Smooth muscle cell (in vitro differentiated cells): ENCODE results near the gene LCN6. TPM values are rescaled to one million over a fixed set of nuclear protein-coding genes. Genes with fewer than 3 reads are reported as not detected.

Experiments used
- DNase-seq: peaks from one replicate; lab custom pipeline; 2025; ENCODE audit not compliant: unreplicated experiment; lab: John Stamatoyannopoulos, UW
- H2AFZ ChIP-seq: fragments of 200-600 bp; sonication (generic); 2 replicates; pipeline ENCODE4 v1.6.0; 2016; ENCODE audit warnings: antibody characterized with exemption, low read depth, mild to moderate bottlenecking
- H3F3A ChIP-seq: fragments of 200-600 bp; sonication (generic); 2 replicates; pipeline ENCODE4 v1.6.0; 2017; ENCODE audit warnings: antibody characterized with exemption, low read depth
- H3K27ac ChIP-seq: fragments of 200-600 bp; sonication (generic); 2 replicates; pipeline ENCODE4 v1.5.1; 2016; ENCODE audit warnings: low read depth, mild to moderate bottlenecking
- H3K27me3 ChIP-seq: fragments of 200-600 bp; sonication (generic); 2 replicates; pipeline ENCODE4 v1.6.1; 2016; ENCODE audit warnings: low read depth, mild to moderate bottlenecking
- H3K36me3 ChIP-seq: fragments of 200-600 bp; sonication (generic); 2 replicates; pipeline ENCODE4 v1.5.1; 2016; ENCODE audit warnings: low read depth
- H3K4me1 ChIP-seq: fragments of 200-600 bp; sonication (generic); 2 replicates; pipeline ENCODE4 v1.5.1; 2016; ENCODE audit warnings: low read depth
- H3K4me2 ChIP-seq: fragments of 200-600 bp; sonication (generic); 2 replicates; pipeline ENCODE4 v1.6.0; 2016; ENCODE audit warnings: mild to moderate bottlenecking
- H3K4me3 ChIP-seq: fragments of 200-600 bp; sonication (generic); 2 replicates; pipeline ENCODE4 v1.5.1; 2016; ENCODE audit warnings: mild to moderate bottlenecking
- H3K79me2 ChIP-seq: fragments of 200-600 bp; sonication (generic); 2 replicates; pipeline ENCODE4 v1.6.0; 2016; ENCODE audit warnings: low read depth, mild to moderate bottlenecking
- H3K9ac ChIP-seq: fragments of 200-600 bp; sonication (generic); 2 replicates; pipeline ENCODE4 v1.6.0; 2016; ENCODE audit warnings: low read depth
- H3K9me3 ChIP-seq: fragments of 200-600 bp; sonication (generic); replicated peaks from 2 replicates; pipeline ENCODE4 v1.5.1; 2016; ENCODE audit warnings: low read depth
- H4K20me1 ChIP-seq: fragments of 200-600 bp; sonication (generic); 2 replicates; pipeline ENCODE4 v1.6.0; 2016; ENCODE audit warnings: low read depth
- WGBS: methylation state at CpG from one replicate; pipeline ENCODE4 v1.1.7; 2016; ENCODE audit warnings: low lambda C conversion rate; 5-methylcytosine and 5-hydroxymethylcytosine counted together
- polyA plus RNA-seq: library from polyadenylated mRNA; unstranded; fragments of >200 nt; fragmentation: Nextera tagmentation; extraction: Ambion mirVana; gene quantifications from 2 replicates; pipeline ENCODE4 v1.2.1, GENCODE V29; 2016
- total RNA-seq: library from RNA; depleted of rRNA; stranded (reverse); fragments of >200 nt; gene quantifications from 2 replicates; pipeline ENCODE4 v1.2.3, GENCODE V29; 2014
- TF ChIP-seq, protein P1 (sequence below): fragments of 200-600 bp; sonication (generic); IDR thresholded peaks from 2 replicates; pipeline ENCODE4 v1.5.1; 2017; ENCODE audit warnings: borderline replicate concordance, mild to moderate bottlenecking, antibody characterized with exemption; ENCODE audit not compliant: insufficient read depth, poor library complexity, severe bottlenecking

Gene LCN6
- total and polyA plus RNA-seq, 2 experiments from 2014 or later: not detected

DNA sequence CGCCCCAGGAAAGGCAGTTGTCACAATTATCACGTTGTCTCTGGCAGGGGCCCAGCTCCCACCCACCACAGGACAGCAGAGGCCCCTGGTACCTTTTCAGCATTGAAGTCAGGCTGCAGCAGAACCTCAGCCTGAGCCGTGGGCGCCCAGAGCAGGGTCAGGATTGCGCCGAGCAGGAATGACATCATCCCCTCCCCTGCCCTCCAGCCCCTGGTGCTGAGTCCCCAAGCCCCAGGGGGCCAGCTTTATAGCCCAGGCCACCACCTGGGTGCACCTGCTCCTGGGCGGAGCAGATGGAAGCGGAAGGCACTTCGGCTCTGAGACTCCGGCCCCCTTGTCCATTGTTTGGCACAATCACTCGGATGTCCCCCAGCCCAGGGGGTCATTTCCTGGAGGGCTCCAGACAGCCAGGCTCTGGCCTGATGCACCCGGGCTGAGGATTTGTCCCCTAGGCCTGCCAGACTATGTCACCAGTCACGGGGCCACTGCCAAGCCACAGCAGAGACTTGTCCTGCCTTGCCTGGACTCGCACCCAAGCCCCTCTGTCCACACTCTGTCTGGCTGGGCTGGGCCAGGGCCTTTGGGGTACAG is 16.1 kb upstream of the LCN6 start, which contains the start of gene LCN15:
LCN15 (minus strand) TSS at position 218 of the 591 bp plus-strand sequence; CDS start at position 188, 30 bp downstream.
- H3K4me3 ChIP-seq: no peak within 1 kb of the TSS
- no peaks in the 10 kb centered on the region for H3F3A ChIP-seq
- DNase-seq: no peak
- H3K4me1 ChIP-seq: peaks cover 3% of the 10 kb centered on the region
- 84% methylated on average over 14 of the region's 14 CpGs for WGBS
- TF ChIP-seq, protein P1, sequence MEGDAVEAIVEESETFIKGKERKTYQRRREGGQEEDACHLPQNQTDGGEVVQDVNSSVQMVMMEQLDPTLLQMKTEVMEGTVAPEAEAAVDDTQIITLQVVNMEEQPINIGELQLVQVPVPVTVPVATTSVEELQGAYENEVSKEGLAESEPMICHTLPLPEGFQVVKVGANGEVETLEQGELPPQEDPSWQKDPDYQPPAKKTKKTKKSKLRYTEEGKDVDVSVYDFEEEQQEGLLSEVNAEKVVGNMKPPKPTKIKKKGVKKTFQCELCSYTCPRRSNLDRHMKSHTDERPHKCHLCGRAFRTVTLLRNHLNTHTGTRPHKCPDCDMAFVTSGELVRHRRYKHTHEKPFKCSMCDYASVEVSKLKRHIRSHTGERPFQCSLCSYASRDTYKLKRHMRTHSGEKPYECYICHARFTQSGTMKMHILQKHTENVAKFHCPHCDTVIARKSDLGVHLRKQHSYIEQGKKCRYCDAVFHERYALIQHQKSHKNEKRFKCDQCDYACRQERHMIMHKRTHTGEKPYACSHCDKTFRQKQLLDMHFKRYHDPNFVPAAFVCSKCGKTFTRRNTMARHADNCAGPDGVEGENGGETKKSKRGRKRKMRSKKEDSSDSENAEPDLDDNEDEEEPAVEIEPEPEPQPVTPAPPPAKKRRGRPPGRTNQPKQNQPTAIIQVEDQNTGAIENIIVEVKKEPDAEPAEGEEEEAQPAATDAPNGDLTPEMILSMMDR: no peak
- peaks cover 6% of the 10 kb centered on the region for H3K27me3 ChIP-seq
- H3K27ac ChIP-seq: no peak within 1 kb of the TSS
- no peaks in the 10 kb centered on the region for H4K20me1 ChIP-seq
- no peaks in the 10 kb centered on the region for H3K9me3 ChIP-seq
- no peak within 1 kb of the TSS for H3K9ac ChIP-seq
- H3K4me2 ChIP-seq: no peak within 1 kb of the TSS
- no peaks in the 10 kb centered on the region for H3K36me3 ChIP-seq
- H2AFZ ChIP-seq: no peak within 1 kb of the TSS
- no peaks in the 10 kb centered on the region for H3K79me2 ChIP-seq

DNA sequence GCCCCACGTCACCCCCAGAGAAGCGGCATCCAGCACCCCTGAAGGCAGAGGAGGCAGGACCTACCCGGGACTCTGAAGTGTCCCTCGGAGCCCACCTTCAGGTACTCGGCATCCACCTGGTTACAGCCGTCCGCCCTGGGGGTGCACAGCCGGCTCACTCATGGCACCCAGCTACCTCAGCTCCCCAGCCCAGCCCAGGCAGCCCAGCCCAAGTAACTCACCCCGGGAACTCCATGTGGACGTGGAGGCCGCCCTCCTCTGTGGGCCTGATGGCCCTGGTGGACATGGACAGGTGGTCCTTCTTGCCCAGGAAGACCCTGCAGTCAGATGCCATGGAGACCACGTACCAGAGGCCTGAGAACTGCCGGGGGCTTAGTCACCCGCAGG is 15.3 kb upstream of the LCN6 start:
- H3K36me3 ChIP-seq: no peaks in the 10 kb centered on the region

DNA sequence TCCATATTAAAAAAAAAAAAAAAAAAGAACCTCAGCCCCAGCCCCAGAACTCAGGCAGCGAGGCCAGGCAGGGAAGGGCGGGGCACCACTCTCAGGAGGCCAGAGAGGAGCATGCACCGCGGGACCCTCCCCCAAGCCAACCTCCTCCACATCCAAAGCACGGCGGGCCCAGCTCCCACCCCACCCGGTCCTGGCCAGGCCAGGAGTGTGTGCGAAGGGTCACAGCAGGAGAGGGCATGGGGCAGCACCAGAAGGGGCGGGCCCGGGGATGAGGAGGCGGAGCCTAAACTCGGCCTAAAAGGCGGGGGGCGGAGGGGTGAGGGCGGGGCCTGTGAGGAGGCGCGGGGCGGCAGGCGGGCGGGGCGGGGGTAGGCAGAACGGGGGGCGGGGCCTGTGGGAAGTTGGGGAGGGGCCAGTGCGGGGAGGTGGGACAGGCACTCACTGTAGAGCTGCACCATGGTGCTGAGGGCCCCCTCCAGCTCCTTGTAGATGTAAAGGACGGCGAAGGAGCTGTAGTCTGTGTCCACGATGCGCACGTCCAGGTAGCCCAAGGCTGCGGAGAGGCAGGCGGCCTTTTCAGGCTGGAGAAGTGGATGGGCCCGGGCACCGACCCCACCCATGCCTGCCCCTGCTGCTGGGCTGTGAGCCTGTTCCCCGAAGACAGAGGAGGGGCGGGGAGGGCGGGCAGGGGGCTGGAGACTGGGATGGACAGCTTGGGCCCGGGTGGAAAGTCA is 14.8 kb upstream of the LCN6 start:
- Histone ChIP-seq H4K20me1 (no peaks in the 10 kb centered on the region), H3K4me2 (no peak overlapping the region), H3K27ac (no peak overlapping the region), H3K9me3 (no peaks in the 10 kb centered on the region), H3K36me3 (no peaks in the 10 kb centered on the region), H3K4me3 (no peak overlapping the region), H3F3A (no peaks in the 10 kb centered on the region), H3K79me2 (no peaks in the 10 kb centered on the region), H2AFZ (no peak overlapping the region), H3K4me1 (peaks cover 3% of the 10 kb centered on the region), H3K9ac (no peak overlapping the region), H3K27me3 (peaks cover 5% of the 10 kb centered on the region)
- DNase-seq: no peak
- TF ChIP-seq, protein P1: no peak
- 37% methylated on average over 14 of the region's 37 CpGs for whole genome bisulfite sequencing

More for the DNA sequence above, 15.3 kb upstream of the LCN6 start:
- TF ChIP-seq, protein P1: no peak
- Histone ChIP-seq H4K20me1 (no peaks in the 10 kb centered on the region), H3K4me1 (peaks cover 3% of the 10 kb centered on the region), H3K27ac (no peak overlapping the region), H3K9me3 (no peaks in the 10 kb centered on the region), H3K4me2 (no peak overlapping the region), H3K9ac (no peak overlapping the region), H2AFZ (no peak overlapping the region), H3K4me3 (no peak overlapping the region), H3K27me3 (peaks cover 6% of the 10 kb centered on the region), H3F3A (no peaks in the 10 kb centered on the region), H3K79me2 (no peaks in the 10 kb centered on the region)
- DNase-seq: no peak
- WGBS: 95% methylated on average over 14 of the region's 14 CpGs
